IMR-90 (cell line): ENCODE results near the gene GFOD2. TPM values are rescaled to one million over a fixed set of nuclear protein-coding genes. Genes with fewer than 3 reads are reported as not detected.

Experiments
- ATAC-seq: fragments of 200-7000 bp; cut with Tn5 transposase; 2 replicates; pipeline ENCODE4 v1.9.1; 2020; ENCODE audit warnings: low read depth, mild to moderate bottlenecking, moderate library complexity
- BruUV-seq: library from RNA; stranded (reverse); fragments of 400-500 nt; replicated peaks from 2 replicates; lab custom pipeline; 2021; lab: Mats Ljungman, UMichigan
- CTCF ChIA-PET: fragments of 300-600 bp; formaldehyde crosslinking; extraction: SDS; loops from one replicate; lab custom pipeline; 2021; ENCODE audit warnings: antibody characterized with exemption; lab: Yijun Ruan, JAX
- POLR2A ChIA-PET: fragments of 300-600 bp; sonication (Branson Sonifier 250); formaldehyde crosslinking; loops from one replicate; lab custom pipeline; 2022; ENCODE audit warnings: antibody characterized with exemption; ENCODE audit not compliant: unreplicated experiment; lab: Charles Lee
- DNase-seq: peaks from one replicate; pipeline ENCODE4 v3.0.0; 2013
- H2AFZ ChIP-seq: replicated peaks from 2 replicates; pipeline ENCODE3; 2013; ENCODE audit warnings: low read length, mild to moderate bottlenecking; ENCODE audit not compliant: poor library complexity
- H2AK5ac ChIP-seq: 2 replicates; pipeline ENCODE4 v1.6.1; 2013; ENCODE audit warnings: low read depth, low read length, inconsistent platforms
- H2AK9ac ChIP-seq: replicated peaks from 2 replicates; pipeline ENCODE3; 2013; ENCODE audit warnings: mild to moderate bottlenecking, low read depth, low read length, moderate library complexity; ENCODE audit not compliant: poor library complexity
- H2BK120ac ChIP-seq: 2 replicates; pipeline ENCODE4 v1.6.1; 2013; ENCODE audit warnings: low read depth, low read length, inconsistent platforms
- H2BK15ac ChIP-seq: 3 replicates; pipeline ENCODE4 v1.6.1; 2013; ENCODE audit warnings: low read depth, low read length, inconsistent platforms
- H2BK20ac ChIP-seq: 2 replicates; pipeline ENCODE4 v1.6.1; 2013; ENCODE audit warnings: low read depth, mild to moderate bottlenecking, inconsistent platforms, low read length, moderate library complexity
- H2BK5ac ChIP-seq: 2 replicates; pipeline ENCODE4 v1.6.1; 2013; ENCODE audit warnings: mild to moderate bottlenecking, low read depth, low read length, inconsistent platforms; ENCODE audit not compliant: poor library complexity, severe bottlenecking
- H3K14ac ChIP-seq: replicated peaks from 2 replicates; pipeline ENCODE4 v1.6.1; 2013; ENCODE audit warnings: low read depth, low read length, inconsistent platforms
- H3K18ac ChIP-seq: 2 replicates; pipeline ENCODE4 v1.6.1; 2013; ENCODE audit warnings: low read depth, low read length, control low read depth
- H3K23ac ChIP-seq: 2 replicates; pipeline ENCODE4 v1.6.1; 2013; ENCODE audit warnings: low read depth, low read length, inconsistent platforms
- H3K27ac ChIP-seq: 2 replicates; pipeline ENCODE4 v1.5.1; 2013; ENCODE audit warnings: mild to moderate bottlenecking, control low read depth, low read length; ENCODE audit not compliant: insufficient read depth
- H3K27me3 ChIP-seq: 2 replicates; pipeline ENCODE4 v1.6.1; 2013; ENCODE audit warnings: low read length; ENCODE audit not compliant: control insufficient read depth, insufficient read depth
- H3K36me3 ChIP-seq: 2 replicates; pipeline ENCODE4 v1.6.1; 2013; ENCODE audit warnings: low read length, mixed read lengths; ENCODE audit not compliant: control insufficient read depth, insufficient read depth
- H3K4ac ChIP-seq: 2 replicates; pipeline ENCODE4 v1.6.1; 2013; ENCODE audit warnings: low read depth, low read length, inconsistent platforms
- H3K4me1 ChIP-seq: 2 replicates; pipeline ENCODE4 v1.6.1; 2013; ENCODE audit warnings: low read length, mixed read lengths; ENCODE audit not compliant: control insufficient read depth, insufficient read depth
- H3K4me2 ChIP-seq: 2 replicates; pipeline ENCODE4 v1.6.1; 2013; ENCODE audit warnings: low read depth, mild to moderate bottlenecking, control low read depth, low read length, moderate library complexity
- H3K4me3 ChIP-seq: 2 replicates; pipeline ENCODE4 v1.5.1; 2013; ENCODE audit warnings: low read depth, mild to moderate bottlenecking, control low read depth, low read length, moderate library complexity; ENCODE audit not compliant: insufficient read depth
- H3K56ac ChIP-seq: 2 replicates; pipeline ENCODE4 v1.6.1; 2013; ENCODE audit warnings: low read length, inconsistent platforms; ENCODE audit not compliant: insufficient read depth; ENCODE audit errors: extremely low read depth
- H3K79me1 ChIP-seq, 2 experiments: 2 replicates each; pipeline ENCODE4 v1.6.1; 2013; ENCODE audit warnings: low read length in 2 of 2, inconsistent platforms in 1 of 2, low read depth in 1 of 2
- H3K9ac ChIP-seq: 2 replicates; pipeline ENCODE4 v1.6.1; 2013; ENCODE audit warnings: low read depth, low read length, control low read depth
- H3K9me1 ChIP-seq: 2 replicates; pipeline ENCODE4 v1.6.1; 2013; ENCODE audit warnings: low read length, inconsistent platforms; ENCODE audit not compliant: insufficient read depth
- H3K9me3 ChIP-seq: 2 replicates; pipeline ENCODE4 v1.6.1; 2013; ENCODE audit warnings: low read length; ENCODE audit not compliant: control insufficient read depth, insufficient read depth
- H4K20me1 ChIP-seq: 2 replicates; pipeline ENCODE4 v1.6.1; 2013; ENCODE audit warnings: low read length, inconsistent platforms; ENCODE audit not compliant: insufficient read depth
- H4K5ac ChIP-seq: 2 replicates; pipeline ENCODE4 v1.6.1; 2013; ENCODE audit warnings: mild to moderate bottlenecking, low read depth, low read length, control low read depth
- H4K8ac ChIP-seq, 2 experiments: 2 replicates each; pipeline ENCODE4 v1.6.1; 2013; ENCODE audit warnings: low read depth in 2 of 2, low read length in 2 of 2, control low read depth in 1 of 2, inconsistent platforms in 1 of 2
- H4K91ac ChIP-seq: 2 replicates; pipeline ENCODE4 v1.6.1; 2013; ENCODE audit warnings: low read depth, low read length, inconsistent platforms; ENCODE audit not compliant: insufficient read depth
- BHLHE40 ChIP-seq: fragments of 150-350 bp; IDR thresholded peaks from 2 replicates; pipeline ENCODE4 v1.6.1; 2016; ENCODE audit warnings: mild to moderate bottlenecking, low read depth, low read length
- CEBPB ChIP-seq: IDR thresholded peaks from 2 replicates; pipeline ENCODE4 v1.6.1; 2012; ENCODE audit warnings: low read depth, low read length, improper control_type of control experiment
- CHD1 ChIP-seq: IDR thresholded peaks from 2 replicates; pipeline ENCODE4 v1.6.1; 2012; ENCODE audit warnings: low read depth, low read length, improper control_type of control experiment
- FOS ChIP-seq: fragments of 150-350 bp; IDR thresholded peaks from 2 replicates; pipeline ENCODE4 v1.6.1; 2016; ENCODE audit warnings: low read depth, low read length
- MAFK ChIP-seq: IDR thresholded peaks from 2 replicates; pipeline ENCODE4 v1.6.1; 2012; ENCODE audit warnings: low read depth, low read length, improper control_type of control experiment
- MAZ ChIP-seq: IDR thresholded peaks from 2 replicates; pipeline ENCODE4 v1.6.1; 2012; ENCODE audit warnings: low read depth, mild to moderate bottlenecking, low read length, improper control_type of control experiment, moderate library complexity, borderline replicate concordance
- MXI1 ChIP-seq: IDR thresholded peaks from 2 replicates; pipeline ENCODE4 v1.6.1; 2012; ENCODE audit warnings: low read depth, mild to moderate bottlenecking, low read length, moderate library complexity, borderline replicate concordance
- NFE2L2 ChIP-seq: fragments of 150-350 bp; IDR thresholded peaks from 2 replicates; pipeline ENCODE4 v1.6.1; 2016; ENCODE audit warnings: low read depth, mild to moderate bottlenecking, low read length
- POLR2A ChIP-seq: IDR thresholded peaks from 2 replicates; pipeline ENCODE4 v1.6.1; 2012; ENCODE audit warnings: mild to moderate bottlenecking, low read depth, low read length
- RAD21 ChIP-seq: IDR thresholded peaks from 2 replicates; pipeline ENCODE4 v1.6.1; 2012; ENCODE audit warnings: low read length, improper control_type of control experiment
- RCOR1 ChIP-seq: IDR thresholded peaks from 2 replicates; pipeline ENCODE4 v1.6.1; 2012; ENCODE audit warnings: mild to moderate bottlenecking, low read length, improper control_type of control experiment; ENCODE audit not compliant: insufficient replicate concordance
- RFX5 ChIP-seq: IDR thresholded peaks from 2 replicates; pipeline ENCODE4 v1.8.0; 2012; ENCODE audit warnings: low read depth, mild to moderate bottlenecking, low read length, moderate library complexity
- SMC3 ChIP-seq: fragments of 150-350 bp; IDR thresholded peaks from 2 replicates; pipeline ENCODE4 v1.6.1; 2016; ENCODE audit warnings: low read depth, mild to moderate bottlenecking, antibody characterized with exemption, low read length, moderate library complexity
- WGBS, 2 experiments: methylation state at CpG; one replicate each; pipeline versions ENCODE4 v1.1.5 to v1.1.7; 2013; ENCODE audit warnings: missing lambda C conversion rate in 2 of 2; ENCODE audit not compliant: insufficient read length in 1 of 2; ENCODE audit errors: extremely low coverage in 2 of 2; 5-methylcytosine and 5-hydroxymethylcytosine counted together
- dilution Hi-C: fragments of 300-500 bp; cut with HindIII; formaldehyde crosslinking; loops from one replicate; pipeline ENCODE4 v1.14.3; 2018; ENCODE audit warnings: low sequenced_read_pairs; ENCODE audit not compliant: unreplicated experiment
- in situ Hi-C: fragments of 300-500 bp; cut with MboI; formaldehyde crosslinking; loops from 3 replicates; pipeline ENCODE4 v1.14.3; 2019; ENCODE audit warnings: low sequenced_read_pairs, inconsistent platforms, mixed read lengths
- intact Hi-C: fragments of 100-400 bp; cut with micrococcal nuclease; formaldehyde crosslinking; loops from 2 replicates; pipeline ENCODE4 v1.10.0; 2022
- polyA plus RNA-seq, 3 experiments: library from polyadenylated mRNA; depleted of rRNA; stranded (reverse); fragments of >200 nt; gene quantifications; 2 replicates each; pipeline ENCODE4 v1.2.3, GENCODE V29; 2012; ENCODE audit warnings: low replicate concordance in 1 of 3
- total RNA-seq: library from RNA; depleted of rRNA; stranded (reverse); fragments of >200 nt; gene quantifications from 2 replicates; pipeline ENCODE4 v1.2.3, GENCODE V29; 2012
- TF ChIP-seq, protein P1 (sequence below): conservative IDR thresholded peaks from 2 replicates; pipeline ENCODE4 v1.5.1; 2012; ENCODE audit warnings: mild to moderate bottlenecking, low read depth, low read length, improper control_type of control experiment
- TF ChIP-seq, protein P2 (sequence below): fragments of 150-350 bp; IDR thresholded peaks from 2 replicates; pipeline ENCODE4 v1.6.1; 2016; ENCODE audit warnings: low read depth, mild to moderate bottlenecking, low read length, moderate library complexity, borderline replicate concordance
- TF ChIP-seq, protein P3 (sequence below): fragments of 150-350 bp; IDR thresholded peaks from 2 replicates; pipeline ENCODE4 v1.6.1; 2017; ENCODE audit warnings: mild to moderate bottlenecking, antibody characterized with exemption, low read length, low read depth

GFOD2 gene
- total and polyA plus RNA-seq, 2 of the 4 experiments (the other 2 are of a cell fraction) = 12.3 to 18.1 TPM

- no peak for TF ChIP-seq CHD1
- no peak for TF ChIP-seq RFX5
- TF ChIP-seq, protein P1, sequence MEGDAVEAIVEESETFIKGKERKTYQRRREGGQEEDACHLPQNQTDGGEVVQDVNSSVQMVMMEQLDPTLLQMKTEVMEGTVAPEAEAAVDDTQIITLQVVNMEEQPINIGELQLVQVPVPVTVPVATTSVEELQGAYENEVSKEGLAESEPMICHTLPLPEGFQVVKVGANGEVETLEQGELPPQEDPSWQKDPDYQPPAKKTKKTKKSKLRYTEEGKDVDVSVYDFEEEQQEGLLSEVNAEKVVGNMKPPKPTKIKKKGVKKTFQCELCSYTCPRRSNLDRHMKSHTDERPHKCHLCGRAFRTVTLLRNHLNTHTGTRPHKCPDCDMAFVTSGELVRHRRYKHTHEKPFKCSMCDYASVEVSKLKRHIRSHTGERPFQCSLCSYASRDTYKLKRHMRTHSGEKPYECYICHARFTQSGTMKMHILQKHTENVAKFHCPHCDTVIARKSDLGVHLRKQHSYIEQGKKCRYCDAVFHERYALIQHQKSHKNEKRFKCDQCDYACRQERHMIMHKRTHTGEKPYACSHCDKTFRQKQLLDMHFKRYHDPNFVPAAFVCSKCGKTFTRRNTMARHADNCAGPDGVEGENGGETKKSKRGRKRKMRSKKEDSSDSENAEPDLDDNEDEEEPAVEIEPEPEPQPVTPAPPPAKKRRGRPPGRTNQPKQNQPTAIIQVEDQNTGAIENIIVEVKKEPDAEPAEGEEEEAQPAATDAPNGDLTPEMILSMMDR = no peak
- no peak for TF ChIP-seq RAD21
- no peak for TF ChIP-seq MAFK
- no peak for TF ChIP-seq SMC3
- no peak for TF ChIP-seq CEBPB
- TF ChIP-seq MXI1 = no peak
- no peak for TF ChIP-seq BHLHE40
- no peak for TF ChIP-seq NFE2L2
- no peak for TF ChIP-seq MAZ
- TF ChIP-seq RCOR1 = no peak
- no peak for TF ChIP-seq FOS
- no peak for TF ChIP-seq POLR2A
- TF ChIP-seq, protein P2, sequence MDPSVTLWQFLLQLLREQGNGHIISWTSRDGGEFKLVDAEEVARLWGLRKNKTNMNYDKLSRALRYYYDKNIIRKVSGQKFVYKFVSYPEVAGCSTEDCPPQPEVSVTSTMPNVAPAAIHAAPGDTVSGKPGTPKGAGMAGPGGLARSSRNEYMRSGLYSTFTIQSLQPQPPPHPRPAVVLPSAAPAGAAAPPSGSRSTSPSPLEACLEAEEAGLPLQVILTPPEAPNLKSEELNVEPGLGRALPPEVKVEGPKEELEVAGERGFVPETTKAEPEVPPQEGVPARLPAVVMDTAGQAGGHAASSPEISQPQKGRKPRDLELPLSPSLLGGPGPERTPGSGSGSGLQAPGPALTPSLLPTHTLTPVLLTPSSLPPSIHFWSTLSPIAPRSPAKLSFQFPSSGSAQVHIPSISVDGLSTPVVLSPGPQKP = no peak
- TF ChIP-seq, protein P3, sequence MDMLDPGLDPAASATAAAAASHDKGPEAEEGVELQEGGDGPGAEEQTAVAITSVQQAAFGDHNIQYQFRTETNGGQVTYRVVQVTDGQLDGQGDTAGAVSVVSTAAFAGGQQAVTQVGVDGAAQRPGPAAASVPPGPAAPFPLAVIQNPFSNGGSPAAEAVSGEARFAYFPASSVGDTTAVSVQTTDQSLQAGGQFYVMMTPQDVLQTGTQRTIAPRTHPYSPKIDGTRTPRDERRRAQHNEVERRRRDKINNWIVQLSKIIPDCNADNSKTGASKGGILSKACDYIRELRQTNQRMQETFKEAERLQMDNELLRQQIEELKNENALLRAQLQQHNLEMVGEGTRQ = no peak
- H2AK9ac ChIP-seq = no peak overlapping the region
- ATAC-seq = no peak
- no peak overlapping the region for H3K4ac ChIP-seq
- ChIA-PET POLR2A (no interaction called here), CTCF (no interaction called here)
- no peak overlapping the region for H3K56ac ChIP-seq
- 83% methylated on average over 1 of the region's 4 CpGs; no CpG with 5 or more reads in 1 of the 2 experiments for whole genome bisulfite sequencing, 2 experiments
- dilution Hi-C loops = no loop called here
- peaks cover 0 to 12% of the 10 kb centered on the region in 2 experiments; a peak in 2 of 4 replicates for H3K79me1 ChIP-seq
- no peaks in the 10 kb centered on the region for H3K4me1 ChIP-seq
- no peak overlapping the region for H3K4me2 ChIP-seq
- H2BK5ac ChIP-seq = no peak overlapping the region
- no peak overlapping the region for H2AK5ac ChIP-seq
- no peak for DNase-seq
- H3K27ac ChIP-seq = no peak overlapping the region
- H3K23ac ChIP-seq = no peak overlapping the region
- H2AFZ ChIP-seq = no peak overlapping the region
- no TSS peak for BruUV-seq
- no peak overlapping the region for H4K91ac ChIP-seq
- H3K14ac ChIP-seq = no peak overlapping the region
- no peak overlapping the region for H4K5ac ChIP-seq
- no peak overlapping the region for H2BK15ac ChIP-seq
- no peak overlapping the region for H3K4me3 ChIP-seq
- H3K18ac ChIP-seq = no peak overlapping the region
- in situ Hi-C loops = no loop called here
- H3K9me3 ChIP-seq = no peaks in the 10 kb centered on the region
- H2BK20ac ChIP-seq = no peak overlapping the region
- H3K36me3 ChIP-seq = peaks cover 24% of the 10 kb centered on the region
- intact Hi-C loops = no loop called here
- H2BK120ac ChIP-seq = no peak overlapping the region
- H3K9ac ChIP-seq = no peak overlapping the region
- no peaks in the 10 kb centered on the region for H3K27me3 ChIP-seq
- no peaks in the 10 kb centered on the region for H4K20me1 ChIP-seq
- H3K9me1 ChIP-seq = peaks cover 16% of the 10 kb centered on the region
- no peak overlapping the region for H4K8ac ChIP-seq
These were observed 22.0 kb upstream of the GFOD2 start for GRCh38 chr16:67741118-67741517.
